Smooth muscle cell of bladder (primary cell): ENCODE results near the gene AP1M1. TPM values are rescaled to one million over a fixed set of nuclear protein-coding genes. Genes with fewer than 3 reads are reported as not detected.

Source experiments
- total RNA-seq: library from RNA; depleted of rRNA; stranded (reverse); fragments of >200 nt; gene quantifications from 2 replicates; pipeline ENCODE4 v1.2.3, GENCODE V29; 2014

AP1M1 gene
- 57.1 and 57.2 TPM in 2 replicates for total RNA-seq

GRCh38 chr19:16197622-16198369 is at the start of gene AP1M1:
AP1M1 (plus strand) TSS chr19:16197911; CDS start chr19:16198027, 116 bp downstream.

GRCh38 chr19:16185123-16185767 is 12.5 kb upstream of the AP1M1 start, which contains the start of gene FAM32A:
FAM32A (plus strand) TSS chr19:16185410; CDS start chr19:16185443, 33 bp downstream.

Other genes with a start within 250 kb of the AP1M1 start
- gene OR10H4, start 248.9 kb upstream of the AP1M1 start, total RNA-seq: not detected in 2 replicates
- gene TPM4, start 121.4 kb upstream of the AP1M1 start, total RNA-seq: 698 and 704 TPM in 2 replicates
- 62.7 and 74.8 TPM in 2 replicates for gene RAB8A, start 86.0 kb upstream of the AP1M1 start, total RNA-seq
- gene HSH2D, start 54.2 kb upstream of the AP1M1 start, total RNA-seq: not detected in 2 replicates
- gene CIB3, start 24.4 kb upstream of the AP1M1 start, total RNA-seq: not detected in 2 replicates
- gene FAM32A, start 12.5 kb upstream of the AP1M1 start, total RNA-seq: 107 and 111 TPM in 2 replicates
- 1.00 and 1.9 TPM in 2 replicates for gene KLF2, start 126.9 kb downstream of the AP1M1 start, total RNA-seq